ENCODE data around the gene MYBBP1A.

Gene MYBBP1A

GRCh38 chr17:4577386-4577993 lies 22.3 kb upstream of the MYBBP1A start:
- Histone ChIP-seq H3K27me3 (replicated peaks; ENCODE audit: control insufficient read depth, insufficient read depth, low read length) (no peaks in the 10 kb centered on the region; the same call in 1 of the 2 replicates), H3K36me3 (ENCODE audit: control insufficient read depth, insufficient read depth, low read length) (no peaks in the 10 kb centered on the region), H3K4me3 (replicated peaks; ENCODE audit: low read depth, low read length) (no peak overlapping the region)
- no peak for TF ChIP-seq CTCF (IDR thresholded peaks at IDR 0.05; ENCODE audit: insufficient read depth, low read length, poor library complexity, severe bottlenecking)
- no peak for DNase-seq (ENCODE audit: extremely low read depth, insufficient read length)

- H3K36me3 ChIP-seq (ENCODE audit: control insufficient read depth, insufficient read depth, low read length): no peaks in the 10 kb centered on the region
- DNase-seq (ENCODE audit: extremely low read depth, insufficient read length): no peak
- H3K4me3 ChIP-seq (replicated peaks; ENCODE audit: low read depth, low read length): no peak overlapping the region
- no peaks in the 10 kb centered on the region; the same call in 1 of the 2 replicates for H3K27me3 ChIP-seq (replicated peaks; ENCODE audit: control insufficient read depth, insufficient read depth, low read length)
- TF ChIP-seq CTCF (IDR thresholded peaks at IDR 0.05; ENCODE audit: insufficient read depth, low read length, poor library complexity, severe bottlenecking): no peak
These were observed 21.6 kb upstream of the MYBBP1A start for GRCh38 chr17:4576729-4577322.

GRCh38 chr17:4576161-4576558 lies 21.0 kb upstream of the MYBBP1A start:
- no peak for TF ChIP-seq CTCF (IDR thresholded peaks at IDR 0.05; ENCODE audit: insufficient read depth, low read length, poor library complexity, severe bottlenecking)

GRCh38 chr17:4574448-4575045 lies 19.4 kb upstream of the MYBBP1A start:
- no peak overlapping the region for H3K4me3 ChIP-seq (replicated peaks; ENCODE audit: low read depth, low read length)
- no peak for DNase-seq (ENCODE audit: extremely low read depth, insufficient read length)

More at GRCh38 chr17:4576161-4576558, 21.0 kb upstream of the MYBBP1A start:
- Histone ChIP-seq H3K4me3 (replicated peaks; ENCODE audit: low read depth, low read length) (no peak overlapping the region), H3K27me3 (replicated peaks; ENCODE audit: control insufficient read depth, insufficient read depth, low read length) (no peaks in the 10 kb centered on the region), H3K36me3 (ENCODE audit: control insufficient read depth, insufficient read depth, low read length) (no peaks in the 10 kb centered on the region)
- no peak for DNase-seq (ENCODE audit: extremely low read depth, insufficient read length)

GRCh38 chr17:4573669-4574068 lies 18.5 kb upstream of the MYBBP1A start:
- Histone ChIP-seq H3K27me3 (replicated peaks; ENCODE audit: control insufficient read depth, insufficient read depth, low read length) (no peaks in the 10 kb centered on the region), H3K36me3 (ENCODE audit: control insufficient read depth, insufficient read depth, low read length) (no peaks in the 10 kb centered on the region), H3K4me3 (replicated peaks; ENCODE audit: low read depth, low read length) (no peak overlapping the region)
- no peak for DNase-seq (ENCODE audit: extremely low read depth, insufficient read length)
- no peak for TF ChIP-seq CTCF (IDR thresholded peaks at IDR 0.05; ENCODE audit: insufficient read depth, low read length, poor library complexity, severe bottlenecking)

More at GRCh38 chr17:4574448-4575045, 19.4 kb upstream of the MYBBP1A start:
- TF ChIP-seq CTCF (IDR thresholded peaks at IDR 0.05; ENCODE audit: insufficient read depth, low read length, poor library complexity, severe bottlenecking): no peak
- Histone ChIP-seq H3K36me3 (ENCODE audit: control insufficient read depth, insufficient read depth, low read length) (no peaks in the 10 kb centered on the region), H3K27me3 (replicated peaks; ENCODE audit: control insufficient read depth, insufficient read depth, low read length) (no peaks in the 10 kb centered on the region)
